Kidney capillary endothelial cell (primary cell): ENCODE results near the gene DAPK1.

Experiments
- DNase-seq: peaks from one replicate; pipeline ENCODE4 v3.0.0-alpha.2; 2018; ENCODE audit warnings: low spot score

DAPK1 gene

GRCh38 chr9:87613265-87614111 lies 115.8 kb downstream of the DAPK1 start:
- DNase-seq: no peak

GRCh38 chr9:87614397-87614796 lies 116.7 kb downstream of the DAPK1 start:
- no peak for DNase-seq

DNA sequence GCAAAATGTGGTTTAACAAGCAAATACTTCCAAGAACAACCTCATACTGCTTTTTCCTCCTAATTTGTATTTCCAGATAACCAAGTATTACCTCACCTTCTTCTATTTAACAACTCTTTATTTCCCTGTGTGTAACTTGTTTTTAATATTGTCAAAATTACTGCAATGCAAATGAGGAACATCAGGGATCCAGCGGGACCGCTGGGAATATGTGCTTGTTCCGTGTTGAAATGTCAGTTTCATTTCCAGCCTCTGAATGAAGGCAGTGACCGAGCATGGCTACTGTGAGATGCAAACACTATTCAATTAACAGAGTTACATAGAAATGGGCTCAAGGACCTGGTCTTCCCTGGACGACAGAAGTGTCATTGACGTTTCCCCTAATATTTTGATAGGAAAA lies 117.5 kb downstream of the DAPK1 start:
- no peak for DNase-seq

DNA sequence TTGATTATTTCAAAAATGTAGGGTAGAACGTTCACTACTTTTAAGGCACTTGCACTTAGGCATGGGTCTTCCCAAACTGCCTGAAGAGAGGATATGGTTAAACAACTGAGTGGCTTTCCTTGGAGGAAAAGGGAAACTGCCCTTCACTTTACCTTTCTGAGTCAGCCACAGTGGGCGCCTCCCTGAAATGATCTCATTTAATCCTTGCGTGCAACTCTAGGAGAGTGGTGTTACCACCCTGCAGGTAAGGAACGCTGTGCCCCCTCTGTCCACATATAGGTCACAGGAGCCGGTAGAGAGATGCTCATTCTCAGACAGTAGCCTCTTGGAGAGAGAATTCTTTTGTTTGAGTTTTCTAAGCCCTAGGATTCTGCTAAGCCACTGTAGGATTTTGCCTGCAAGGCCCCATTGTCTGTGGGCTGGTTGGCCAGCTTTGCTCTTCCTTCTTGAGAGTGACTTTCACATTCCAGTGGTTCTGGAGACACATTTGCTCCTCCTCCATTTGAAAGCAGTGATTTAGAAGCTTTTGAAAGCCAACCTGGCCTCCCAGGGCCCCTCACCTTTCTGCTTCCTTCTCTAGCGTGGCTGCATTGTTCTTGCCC lies 118.0 kb downstream of the DAPK1 start:
- no peak for DNase-seq

GRCh38 chr9:87618226-87618625 lies 120.6 kb downstream of the DAPK1 start:
- DNase-seq: no peak

GRCh38 chr9:87618931-87619330 lies 121.3 kb downstream of the DAPK1 start:
- DNase-seq: no peak

- DNase-seq: no peak
These were observed 121.7 kb downstream of the DAPK1 start for GRCh38 chr9:87619346-87619745.

DNA sequence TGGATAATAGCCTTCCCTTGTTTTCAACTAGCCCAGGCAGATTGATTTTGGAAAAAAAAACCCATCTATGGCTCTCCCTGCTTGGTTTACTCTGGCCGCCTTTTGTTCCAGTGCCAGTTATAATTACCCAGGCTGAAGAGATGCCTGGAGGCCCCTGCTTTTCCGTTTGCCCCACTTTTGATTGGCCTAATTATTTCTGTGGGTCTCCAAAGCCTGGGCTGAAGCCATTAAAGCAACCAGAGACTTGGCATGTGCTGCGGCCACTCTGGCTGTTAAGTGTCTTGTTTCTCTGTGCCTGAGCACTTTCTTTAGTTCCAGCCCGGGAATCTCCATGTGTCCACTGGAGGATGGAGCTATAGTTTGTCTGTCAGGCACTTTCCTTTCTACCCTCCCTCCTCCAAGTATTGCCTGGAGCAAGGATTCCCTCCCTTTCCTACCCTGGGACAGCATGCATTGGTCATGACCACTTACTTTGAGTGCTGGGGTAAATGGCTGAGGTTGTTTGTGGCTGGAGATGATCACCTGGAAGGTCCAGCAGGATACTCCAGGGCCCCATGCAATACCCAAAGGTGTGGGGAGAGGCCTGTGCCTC lies 123.2 kb downstream of the DAPK1 start:
- no peak for DNase-seq

GRCh38 chr9:87622098-87622497 lies 124.4 kb downstream of the DAPK1 start:
- DNase-seq: no peak

DNA sequence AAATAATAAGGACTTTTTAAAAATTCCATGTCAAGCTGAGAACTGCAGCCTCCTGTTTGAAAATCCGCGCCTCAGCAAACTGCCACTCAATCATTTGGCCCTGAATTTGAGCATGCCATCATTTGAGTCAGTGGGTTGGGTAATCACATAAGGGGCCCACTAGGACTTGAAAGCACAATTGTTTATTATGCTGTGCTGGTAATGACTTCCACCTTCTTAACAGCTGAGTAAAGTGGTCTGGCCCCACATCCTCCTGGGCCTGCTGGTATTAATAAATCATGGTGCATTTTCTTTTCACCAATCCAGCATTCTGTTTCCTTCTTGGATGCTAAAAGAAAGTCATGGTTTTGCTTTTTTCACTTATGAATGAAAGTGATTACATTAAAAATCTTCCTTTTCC lies 125.3 kb downstream of the DAPK1 start:
- no peak for DNase-seq

GRCh38 chr9:87628346-87628745 lies 130.7 kb downstream of the DAPK1 start:
- no peak for DNase-seq

GRCh38 chr9:87629104-87629503 lies 131.4 kb downstream of the DAPK1 start:
- DNase-seq: no peak

GRCh38 chr9:87630266-87630665 lies 132.6 kb downstream of the DAPK1 start:
- no peak for DNase-seq

GRCh38 chr9:87630846-87631245 lies 133.2 kb downstream of the DAPK1 start:
- DNase-seq: no peak

DNA sequence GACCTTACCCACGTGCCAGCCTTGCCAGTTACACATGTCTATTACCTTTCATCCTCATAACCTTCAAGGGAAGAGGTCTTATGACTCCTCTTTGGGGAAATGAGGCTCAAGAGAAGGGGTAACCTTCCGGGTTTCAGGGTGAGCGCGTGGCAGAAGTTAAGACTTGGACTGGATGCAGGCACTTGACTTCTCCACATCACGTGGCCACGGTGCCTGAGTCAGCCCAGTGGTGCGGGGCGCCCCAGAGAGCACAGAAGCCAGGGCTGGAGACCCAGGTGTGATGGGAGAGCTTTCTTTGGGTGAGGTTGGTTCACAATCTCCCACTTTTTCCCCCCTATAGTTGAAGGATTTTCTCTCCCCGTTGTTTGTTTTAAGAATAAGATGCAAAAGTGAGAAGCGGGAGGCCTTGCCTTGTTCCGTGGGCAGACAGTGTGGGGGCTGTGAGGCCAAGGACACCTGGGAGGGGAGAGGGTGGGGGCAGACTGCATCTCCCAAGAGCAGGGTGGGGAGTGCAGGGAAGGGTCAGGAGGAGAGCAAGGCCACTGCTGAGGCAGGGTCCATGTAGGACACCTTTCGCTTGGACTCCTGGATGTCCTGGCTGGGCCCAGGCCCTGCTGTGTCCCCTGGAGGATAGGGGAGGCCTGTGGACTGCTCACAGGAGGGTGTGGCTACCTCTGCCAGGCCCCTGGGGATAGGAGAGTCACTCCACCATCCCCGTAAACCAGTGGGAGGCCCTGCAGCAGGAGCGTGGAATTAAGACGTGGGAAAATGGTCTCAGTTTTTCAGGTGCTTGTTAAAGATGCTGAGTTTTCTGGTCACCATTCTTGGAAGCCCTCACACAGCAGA lies 138.2 kb downstream of the DAPK1 start:
- DNase-seq: no peak

- DNase-seq: no peak
These were observed 140.6 kb downstream of the DAPK1 start for GRCh38 chr9:87638292-87638691.

DNA sequence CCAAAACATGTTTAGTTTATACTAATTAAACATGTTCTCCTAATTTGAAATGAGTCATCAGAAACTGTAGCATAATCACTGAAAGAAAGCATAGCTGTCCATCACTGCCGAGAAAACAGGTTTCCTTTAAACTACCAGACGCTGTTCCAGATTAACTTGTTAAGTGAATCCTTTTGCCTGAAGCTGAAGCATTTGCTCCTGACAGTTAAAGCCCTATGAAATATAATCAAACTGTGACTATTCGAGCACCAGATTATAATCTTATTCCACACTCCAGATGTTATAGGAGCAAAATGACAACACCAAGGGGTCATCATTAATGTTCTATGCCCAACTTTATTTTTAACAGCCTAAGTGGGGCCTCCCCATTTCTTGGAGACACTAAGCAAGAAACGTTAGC lies 142.3 kb downstream of the DAPK1 start:
- no peak for DNase-seq

- no peak for DNase-seq
These were observed 142.7 kb downstream of the DAPK1 start for GRCh38 chr9:87640385-87640795.

GRCh38 chr9:87641067-87641466 lies 143.4 kb downstream of the DAPK1 start:
- DNase-seq: no peak

GRCh38 chr9:87642330-87643106 lies 144.9 kb downstream of the DAPK1 start:
- no peak for DNase-seq

DNA sequence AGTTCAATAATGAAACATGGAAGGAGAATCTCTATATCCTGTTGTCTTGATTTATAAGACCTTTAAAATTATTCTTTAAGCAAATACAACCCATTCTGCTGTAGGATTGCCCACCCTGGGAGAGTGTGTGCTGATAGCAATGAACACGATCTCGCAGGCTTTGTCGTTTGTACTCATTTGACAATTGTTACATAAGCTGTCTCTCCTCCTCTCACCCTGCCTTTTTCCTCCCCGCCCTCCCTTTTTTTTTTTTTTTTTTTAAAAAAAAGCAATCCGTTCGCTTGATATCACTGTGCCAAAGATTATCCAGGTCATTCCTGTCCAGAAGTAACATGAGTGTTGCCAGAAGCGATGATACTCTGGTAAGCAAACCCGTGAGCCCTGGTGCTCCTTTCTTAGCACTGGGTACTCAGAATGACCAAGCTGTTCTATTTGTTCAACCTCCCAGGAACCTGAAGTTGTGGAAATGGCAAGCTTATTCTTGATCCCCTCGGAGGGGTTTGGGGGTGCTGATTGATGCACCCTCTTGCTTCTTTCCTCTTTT lies 145.5 kb downstream of the DAPK1 start:
- no peak for DNase-seq
